Measurements from ENCODE around the gene MRPS27.
A peak's percentile ranks its signal among the peaks of the same experiment; 100 is the strongest.

The MRPS27 gene

DNA sequence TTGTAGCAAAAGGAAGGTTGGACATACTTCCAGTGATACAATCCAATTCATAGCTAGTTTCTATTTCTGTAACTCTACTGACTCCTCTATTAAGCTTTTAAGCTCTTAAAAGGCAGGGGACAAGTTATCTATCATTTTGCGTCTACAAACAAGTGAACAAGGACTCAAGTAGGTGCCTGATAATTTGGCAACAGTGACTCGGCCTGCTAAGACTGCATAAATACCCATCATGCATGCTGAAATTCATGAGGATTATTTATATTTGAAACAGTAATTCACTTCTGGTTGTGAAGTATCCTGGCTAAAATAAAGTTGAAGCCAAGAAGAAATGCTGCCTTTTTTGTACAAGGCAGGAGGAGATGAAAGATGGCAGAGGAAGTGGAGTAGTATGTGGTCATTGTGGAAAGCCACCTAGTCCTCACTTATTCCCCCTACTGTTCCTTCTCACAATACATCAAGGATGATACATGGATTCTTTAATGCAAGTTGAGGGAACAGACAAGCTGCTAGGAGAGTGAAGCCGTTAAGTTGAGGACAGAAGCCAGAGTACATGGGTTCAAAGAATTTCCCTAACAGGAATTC, 74.0 kb downstream of the MRPS27 start:
- Histone ChIP-seq H3K4me3 (ENCODE audit: low read length) (no peak overlapping the region), H2BK5ac (ENCODE audit: low read length) (no peak overlapping the region), H3K4me2 (ENCODE audit: low read length) (no peak overlapping the region), H3K18ac (ENCODE audit: low read length) (no peak overlapping the region), H2BK120ac (ENCODE audit: low read depth, low read length) (no peak overlapping the region), H3K79me2 (ENCODE audit: control insufficient read depth, insufficient read depth, low read length) (no peaks in the 10 kb centered on the region), H3K9ac (ENCODE audit: low read length) (no peak overlapping the region), H4K5ac (ENCODE audit: low read length) (no peak overlapping the region), H3K4me1 (ENCODE audit: control insufficient read depth, low read depth, low read length) (peaks cover 2% of the 10 kb centered on the region), H3K27me3 (ENCODE audit: insufficient read depth, low read length, poor library complexity) (no peaks in the 10 kb centered on the region), H2AK5ac (ENCODE audit: low read length) (no peak overlapping the region), H3K27ac (ENCODE audit: low read depth, low read length) (no peak overlapping the region), H4K8ac (ENCODE audit: low read depth, low read length) (no peak overlapping the region), H3K36me3 (ENCODE audit: control insufficient read depth, insufficient read depth, low read length) (no peaks in the 10 kb centered on the region), H3K79me1 (ENCODE audit: low read length) (peaks cover 7% of the 10 kb centered on the region), H3K4ac (ENCODE audit: low read depth, low read length) (no peak overlapping the region), H2BK15ac (replicated peaks; ENCODE audit: low read depth) (no peak overlapping the region), H3K56ac (ENCODE audit: low read length) (no peak overlapping the region), H3K23ac (ENCODE audit: low read length) (no peak overlapping the region)
- DNase-seq = no peak
- WGBS (ENCODE audit: extremely low coverage, insufficient coverage, low lambda C conversion rate) = no CpG with 5 or more reads among the region's 3 CpGs

DNA sequence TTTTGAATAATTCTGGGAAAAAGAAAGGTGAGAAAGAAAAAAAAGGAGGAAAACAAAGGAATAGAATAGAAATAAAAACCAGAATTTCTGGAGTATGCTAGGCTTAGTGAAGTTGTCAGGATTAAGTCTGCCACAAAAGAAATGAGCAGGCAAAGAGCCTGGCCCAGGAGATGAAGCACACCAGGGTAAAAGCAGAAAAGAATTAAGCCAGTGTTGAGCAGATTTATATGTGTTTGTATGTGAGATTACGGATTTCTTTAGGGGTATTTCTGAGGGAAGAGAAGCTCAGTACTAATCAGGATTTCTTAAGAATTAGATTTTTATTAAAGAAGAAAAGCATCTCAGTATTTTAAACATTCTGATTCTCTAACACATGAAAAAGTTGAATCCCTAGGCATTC, 74.5 kb downstream of the MRPS27 start:
- Histone ChIP-seq H4K8ac (ENCODE audit: low read depth, low read length) (no peak overlapping the region), H3K9ac (ENCODE audit: low read length) (no peak overlapping the region), H3K79me2 (ENCODE audit: control insufficient read depth, insufficient read depth, low read length) (no peaks in the 10 kb centered on the region), H3K4me3 (ENCODE audit: low read length) (no peak overlapping the region), H2BK15ac (replicated peaks; ENCODE audit: low read depth) (no peak overlapping the region), H4K5ac (ENCODE audit: low read length) (no peak overlapping the region), H2AK5ac (ENCODE audit: low read length) (no peak overlapping the region), H3K4me2 (ENCODE audit: low read length) (no peak overlapping the region), H2BK120ac (ENCODE audit: low read depth, low read length) (no peak overlapping the region), H3K27ac (ENCODE audit: low read depth, low read length) (no peak overlapping the region), H3K79me1 (ENCODE audit: low read length) (peaks cover 7% of the 10 kb centered on the region), H3K27me3 (ENCODE audit: insufficient read depth, low read length, poor library complexity) (no peaks in the 10 kb centered on the region), H3K4me1 (ENCODE audit: control insufficient read depth, low read depth, low read length) (no peaks in the 10 kb centered on the region), H3K23ac (ENCODE audit: low read length) (no peak overlapping the region), H3K4ac (ENCODE audit: low read depth, low read length) (no peak overlapping the region), H3K56ac (ENCODE audit: low read length) (no peak overlapping the region), H3K36me3 (ENCODE audit: control insufficient read depth, insufficient read depth, low read length) (no peaks in the 10 kb centered on the region), H2BK5ac (ENCODE audit: low read length) (no peak overlapping the region), H3K18ac (ENCODE audit: low read length) (no peak overlapping the region)
- no peak for DNase-seq
- no CpG with 5 or more reads among the region's 1 CpG for WGBS (ENCODE audit: extremely low coverage, insufficient coverage, low lambda C conversion rate)

DNA sequence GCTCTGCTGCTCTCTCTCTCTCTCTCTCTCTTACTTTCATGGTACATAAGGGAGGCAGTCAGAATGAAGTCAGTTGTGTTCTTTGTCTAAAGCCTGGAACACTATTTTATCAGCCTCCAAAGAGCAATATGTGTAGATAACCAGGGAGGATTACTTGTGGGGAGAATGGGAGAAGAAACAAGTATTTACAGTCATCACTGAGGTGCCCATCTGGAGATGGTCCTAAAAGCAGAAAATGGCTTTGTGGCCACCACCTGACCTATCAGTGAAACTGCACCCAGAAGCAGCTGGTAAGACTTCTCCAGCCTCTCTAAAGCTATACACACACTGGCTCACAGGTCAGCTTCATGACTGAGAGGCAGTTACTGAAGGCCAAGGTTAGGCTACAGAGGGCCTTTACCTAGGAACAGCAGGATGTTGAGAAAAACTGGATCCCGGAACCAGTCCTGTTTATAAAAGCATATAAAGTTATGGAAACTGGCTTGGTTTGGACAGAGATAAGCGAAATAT, 75.1 kb downstream of the MRPS27 start:
- H4K8ac ChIP-seq (ENCODE audit: low read depth, low read length) = no peak overlapping the region
- no peak overlapping the region for H3K4me3 ChIP-seq (ENCODE audit: low read length)
- no peak overlapping the region for H2BK5ac ChIP-seq (ENCODE audit: low read length)
- H3K27me3 ChIP-seq (ENCODE audit: insufficient read depth, low read length, poor library complexity) = no peaks in the 10 kb centered on the region
- H3K18ac ChIP-seq (ENCODE audit: low read length) = no peak overlapping the region
- H2AK5ac ChIP-seq (ENCODE audit: low read length) = no peak overlapping the region
- peak; percentile 81 for DNase-seq
- 100% methylated on average over 1 of the region's 2 CpGs for WGBS (ENCODE audit: extremely low coverage, insufficient coverage, low lambda C conversion rate)
- H3K36me3 ChIP-seq (ENCODE audit: control insufficient read depth, insufficient read depth, low read length) = no peaks in the 10 kb centered on the region
- H3K79me2 ChIP-seq (ENCODE audit: control insufficient read depth, insufficient read depth, low read length) = no peaks in the 10 kb centered on the region
- H3K27ac ChIP-seq (ENCODE audit: low read depth, low read length) = no peak overlapping the region
- no peak overlapping the region for H2BK15ac ChIP-seq (replicated peaks; ENCODE audit: low read depth)
- H3K56ac ChIP-seq (ENCODE audit: low read length) = no peak overlapping the region
- H3K4me1 ChIP-seq (ENCODE audit: control insufficient read depth, low read depth, low read length) = no peaks in the 10 kb centered on the region
- H4K5ac ChIP-seq (ENCODE audit: low read length) = no peak overlapping the region
- H3K4me2 ChIP-seq (ENCODE audit: low read length) = no peak overlapping the region
- no peak overlapping the region for H3K4ac ChIP-seq (ENCODE audit: low read depth, low read length)
- peaks cover 7% of the 10 kb centered on the region for H3K79me1 ChIP-seq (ENCODE audit: low read length)
- H3K23ac ChIP-seq (ENCODE audit: low read length) = no peak overlapping the region
- H3K9ac ChIP-seq (ENCODE audit: low read length) = no peak overlapping the region
- no peak overlapping the region for H2BK120ac ChIP-seq (ENCODE audit: low read depth, low read length)

DNA sequence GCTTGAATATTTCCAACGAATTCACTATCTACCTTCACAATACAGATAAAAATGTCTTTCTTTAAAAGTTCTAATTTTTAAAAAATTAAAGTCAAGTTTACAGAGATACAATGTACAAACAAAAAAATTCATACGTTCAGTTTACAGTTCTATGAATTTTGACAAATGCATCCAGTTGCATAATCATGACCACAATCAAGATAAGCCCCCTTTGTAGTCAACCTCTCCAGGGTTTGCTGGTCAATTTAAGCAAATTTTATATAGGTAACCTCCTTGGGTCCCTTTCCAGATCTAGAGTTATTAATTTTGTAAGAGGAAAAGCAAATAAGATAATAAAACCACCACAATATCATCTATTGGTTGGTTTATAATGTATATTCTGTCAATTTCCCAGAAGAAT, 76.3 kb downstream of the MRPS27 start:
- Histone ChIP-seq H3K27ac (ENCODE audit: low read depth, low read length) (no peak overlapping the region), H4K5ac (ENCODE audit: low read length) (no peak overlapping the region), H3K4ac (ENCODE audit: low read depth, low read length) (no peak overlapping the region), H3K79me1 (ENCODE audit: low read length) (peaks cover 7% of the 10 kb centered on the region), H3K18ac (ENCODE audit: low read length) (no peak overlapping the region), H3K9ac (ENCODE audit: low read length) (no peak overlapping the region), H3K79me2 (ENCODE audit: control insufficient read depth, insufficient read depth, low read length) (no peaks in the 10 kb centered on the region), H3K4me2 (ENCODE audit: low read length) (no peak overlapping the region), H2BK120ac (ENCODE audit: low read depth, low read length) (no peak overlapping the region), H3K36me3 (ENCODE audit: control insufficient read depth, insufficient read depth, low read length) (no peaks in the 10 kb centered on the region), H3K4me1 (ENCODE audit: control insufficient read depth, low read depth, low read length) (no peaks in the 10 kb centered on the region), H3K23ac (ENCODE audit: low read length) (no peak overlapping the region), H4K8ac (ENCODE audit: low read depth, low read length) (no peak overlapping the region), H2BK5ac (ENCODE audit: low read length) (no peak overlapping the region), H3K4me3 (ENCODE audit: low read length) (no peak overlapping the region), H2BK15ac (replicated peaks; ENCODE audit: low read depth) (no peak overlapping the region), H3K56ac (ENCODE audit: low read length) (no peak overlapping the region), H3K27me3 (ENCODE audit: insufficient read depth, low read length, poor library complexity) (no peaks in the 10 kb centered on the region), H2AK5ac (ENCODE audit: low read length) (no peak overlapping the region)
- no peak for DNase-seq
- 100% methylated on average over 1 of the region's 2 CpGs for whole genome bisulfite sequencing (ENCODE audit: extremely low coverage, insufficient coverage, low lambda C conversion rate)

DNA sequence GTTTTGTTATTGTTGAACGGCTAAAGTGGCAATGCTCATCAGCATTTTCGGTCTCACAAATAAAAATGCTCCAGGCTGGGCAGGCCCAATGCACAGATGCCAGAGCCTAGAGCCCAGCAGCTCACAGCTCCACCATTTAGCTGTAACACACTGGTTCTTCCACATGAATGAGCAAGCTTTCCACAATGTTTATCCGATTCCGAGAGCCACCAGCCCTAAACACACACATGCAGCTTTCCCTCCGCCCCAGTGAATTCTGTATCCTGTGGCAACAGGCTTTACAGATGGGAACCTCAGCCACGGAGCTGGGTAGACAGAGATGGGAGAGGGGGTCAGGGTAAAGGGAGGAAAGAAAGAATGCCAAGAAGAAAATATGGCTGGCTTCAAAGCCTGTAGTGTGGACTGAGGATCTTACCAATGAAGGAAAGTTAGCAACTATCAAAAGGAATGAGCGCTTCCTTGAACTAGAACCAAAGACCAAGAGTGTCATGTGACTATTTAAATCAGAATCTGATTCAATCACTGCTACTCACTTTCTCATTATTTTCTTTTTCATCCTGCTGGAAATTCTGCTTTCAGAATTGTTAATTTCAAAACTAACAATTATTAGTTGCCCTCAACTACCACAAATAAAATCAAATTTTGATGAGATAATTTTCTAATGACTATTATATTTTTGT, 77.1 kb downstream of the MRPS27 start:
- no CpG with 5 or more reads among the region's 7 CpGs for WGBS (ENCODE audit: extremely low coverage, insufficient coverage, low lambda C conversion rate)
- Histone ChIP-seq H4K8ac (ENCODE audit: low read depth, low read length) (no peak overlapping the region), H4K5ac (ENCODE audit: low read length) (no peak overlapping the region), H3K4me1 (ENCODE audit: control insufficient read depth, low read depth, low read length) (no peaks in the 10 kb centered on the region), H3K79me2 (ENCODE audit: control insufficient read depth, insufficient read depth, low read length) (no peaks in the 10 kb centered on the region), H3K27ac (ENCODE audit: low read depth, low read length) (no peak overlapping the region), H3K18ac (ENCODE audit: low read length) (no peak overlapping the region), H2BK120ac (ENCODE audit: low read depth, low read length) (no peak overlapping the region), H3K56ac (ENCODE audit: low read length) (peak overlapping the region; percentile 31), H3K4me2 (ENCODE audit: low read length) (no peak overlapping the region), H3K4ac (ENCODE audit: low read depth, low read length) (no peak overlapping the region), H2AK5ac (ENCODE audit: low read length) (no peak overlapping the region), H3K4me3 (ENCODE audit: low read length) (no peak overlapping the region), H3K79me1 (ENCODE audit: low read length) (peaks cover 7% of the 10 kb centered on the region), H3K36me3 (ENCODE audit: control insufficient read depth, insufficient read depth, low read length) (no peaks in the 10 kb centered on the region), H3K9ac (ENCODE audit: low read length) (no peak overlapping the region), H3K23ac (ENCODE audit: low read length) (no peak overlapping the region), H2BK5ac (ENCODE audit: low read length) (no peak overlapping the region), H3K27me3 (ENCODE audit: insufficient read depth, low read length, poor library complexity) (no peaks in the 10 kb centered on the region), H2BK15ac (replicated peaks; ENCODE audit: low read depth) (no peak overlapping the region)
- no peak for DNase-seq
